Type B pancreatic cell (in vitro differentiated cells): ENCODE measurements around the gene CAMTA1. TPM values are rescaled to one million over a fixed set of nuclear protein-coding genes. Genes with fewer than 3 reads are reported as not detected.

ENCODE experiments used
- DNase-seq: peaks from one replicate; pipeline ENCODE4 v3.0.0; 2021; ENCODE audit warnings: mixed read lengths; ENCODE audit not compliant: unreplicated experiment; ENCODE audit errors: extremely low spot score
- H3K27ac Mint-ChIP-seq: 2 replicates; pipeline ENCODE4 v1.8.0; 2021; ENCODE audit warnings: mild to moderate bottlenecking, mixed read lengths
- H3K27me3 Mint-ChIP-seq: 2 replicates; pipeline ENCODE4 v1.8.0; 2021; ENCODE audit warnings: mixed read lengths
- H3K36me3 Mint-ChIP-seq: 2 replicates; pipeline ENCODE4 v1.8.0; 2021; ENCODE audit warnings: mixed read lengths
- H3K4me1 Mint-ChIP-seq: one replicate; pipeline ENCODE4 v1.8.0; 2021; ENCODE audit warnings: mixed read lengths; ENCODE audit not compliant: unreplicated experiment
- H3K4me3 Mint-ChIP-seq: 2 replicates; pipeline ENCODE4 v1.8.0; 2021; ENCODE audit warnings: mild to moderate bottlenecking, mixed read lengths
- H3K9me3 Mint-ChIP-seq: 2 replicates; pipeline ENCODE4 v1.8.0; 2021; ENCODE audit warnings: mixed read lengths
- CTCF ChIP-seq: fragments of 200-600 bp; sonication (generic); conservative IDR thresholded peaks from 2 replicates; pipeline ENCODE4 v1.5.0; 2021; ENCODE audit warnings: antibody characterized with exemption, mild to moderate bottlenecking
- total RNA-seq: library from RNA; stranded (reverse); gene quantifications from 2 replicates; pipeline ENCODE4 v1.2.1, GENCODE V29; 2021; ENCODE audit warnings: low replicate concordance

The CAMTA1 gene
- total RNA-seq, 1 donor from 2014 or later, result 82.5 TPM

GRCh38 chr1:7338439-7338838 is 553.2 kb downstream of the CAMTA1 start:
- DNase-seq, result no peak
- Mint-ChIP-seq H3K27ac (no peak overlapping the region), H3K4me3 (no peak overlapping the region), H3K9me3 (no peaks in the 10 kb centered on the region), H3K27me3 (peaks cover 4% of the 10 kb centered on the region), H3K4me1 (peaks cover 20% of the 10 kb centered on the region), H3K36me3 (no peaks in the 10 kb centered on the region)
- no peak for TF ChIP-seq CTCF

DNA sequence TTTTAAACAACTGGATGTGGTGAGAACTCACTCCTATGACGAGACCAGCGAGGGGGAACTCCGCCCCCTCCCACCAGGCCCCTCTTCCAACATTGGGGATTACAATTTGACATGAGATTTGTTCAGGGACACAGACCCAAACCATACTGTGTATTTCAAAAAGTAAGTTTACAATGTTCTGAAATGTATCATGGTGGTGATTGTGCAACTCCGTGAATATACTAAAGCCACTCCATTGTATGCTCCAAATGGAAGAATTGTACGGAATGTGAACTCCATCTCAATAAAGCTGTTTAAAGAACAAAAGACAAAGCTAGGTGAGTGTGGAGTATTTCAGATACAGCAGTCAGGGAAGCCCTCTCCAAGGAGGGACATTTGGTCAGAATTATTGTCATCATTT is 553.8 kb downstream of the CAMTA1 start:
- peaks cover 15% of the 10 kb centered on the region for H3K4me1 Mint-ChIP-seq
- no peak for TF ChIP-seq CTCF
- H3K4me3 Mint-ChIP-seq, result no peak overlapping the region
- no peak for DNase-seq
- no peaks in the 10 kb centered on the region for H3K36me3 Mint-ChIP-seq
- peaks cover 4% of the 10 kb centered on the region for H3K27me3 Mint-ChIP-seq
- no peaks in the 10 kb centered on the region for H3K9me3 Mint-ChIP-seq
- no peak overlapping the region for H3K27ac Mint-ChIP-seq

GRCh38 chr1:7339953-7340352 is 554.7 kb downstream of the CAMTA1 start:
- Mint-ChIP-seq H3K9me3 (no peaks in the 10 kb centered on the region), H3K27me3 (no peaks in the 10 kb centered on the region), H3K36me3 (no peaks in the 10 kb centered on the region), H3K4me1 (peaks cover 6% of the 10 kb centered on the region), H3K27ac (no peak overlapping the region), H3K4me3 (no peak overlapping the region)
- no peak for TF ChIP-seq CTCF
- DNase-seq, result no peak

DNA sequence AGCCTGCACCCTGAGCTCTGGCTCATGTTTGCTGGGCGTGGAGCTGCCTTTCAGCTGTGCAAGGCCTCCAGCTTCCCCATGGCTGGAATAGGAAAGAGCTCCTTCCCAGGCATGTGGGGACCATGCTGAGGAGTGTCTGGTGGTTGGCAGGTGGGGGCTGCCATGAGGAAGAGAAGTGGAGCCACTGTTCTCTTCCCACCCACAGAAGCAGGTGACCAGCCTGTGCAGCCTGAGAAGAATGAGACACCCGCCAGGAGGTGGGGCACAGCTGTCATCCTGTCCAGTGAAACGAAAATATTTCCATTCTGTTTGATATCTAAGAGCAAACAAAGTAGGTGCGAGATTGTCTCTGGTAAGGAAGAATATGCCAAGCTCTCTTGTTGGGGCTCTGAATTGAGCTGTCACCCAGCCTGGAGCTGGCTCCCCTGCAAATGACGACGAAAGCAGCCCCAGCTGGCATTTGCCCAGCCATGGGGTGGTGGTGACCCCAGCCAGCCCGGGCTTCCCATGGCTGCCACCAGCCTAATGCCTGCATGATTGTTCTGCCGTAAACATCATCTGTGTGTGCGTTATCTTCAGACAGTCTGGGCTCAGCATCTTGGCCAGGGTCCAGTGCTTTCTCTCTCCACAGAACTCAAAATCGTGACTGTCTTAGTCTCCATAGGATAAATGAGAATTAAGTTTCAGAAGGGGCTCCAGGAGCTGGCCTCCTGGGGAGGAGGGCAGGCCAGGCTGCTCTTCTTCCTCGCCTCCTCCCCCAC is 556.1 kb downstream of the CAMTA1 start:
- Mint-ChIP-seq H3K36me3 (no peaks in the 10 kb centered on the region), H3K9me3 (no peaks in the 10 kb centered on the region), H3K4me3 (no peak overlapping the region), H3K27me3 (no peaks in the 10 kb centered on the region), H3K4me1 (no peaks in the 10 kb centered on the region), H3K27ac (no peak overlapping the region)
- no peak for DNase-seq
- TF ChIP-seq CTCF, result no peak

DNA sequence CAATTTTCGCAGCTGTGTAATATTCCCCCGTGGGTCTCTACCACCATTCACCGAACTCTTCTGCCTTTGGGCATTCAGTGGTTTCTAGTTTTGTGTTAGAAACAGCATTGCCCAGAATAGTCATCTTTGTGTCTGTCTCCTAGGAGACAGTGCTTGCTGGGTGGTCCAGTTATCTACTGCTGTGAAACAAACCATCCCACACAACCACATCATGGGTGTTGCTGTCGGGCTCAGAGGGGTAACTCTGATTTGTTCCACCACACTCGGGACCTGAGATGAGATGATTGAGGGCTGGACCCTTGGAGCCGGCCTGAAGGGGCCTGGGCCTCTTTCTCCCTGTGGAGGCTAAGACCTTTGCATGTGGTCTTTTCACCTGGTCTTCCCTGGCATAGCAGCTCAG is 558.6 kb downstream of the CAMTA1 start:
- Mint-ChIP-seq H3K4me3 (no peak overlapping the region), H3K4me1 (no peaks in the 10 kb centered on the region), H3K27ac (no peak overlapping the region), H3K9me3 (no peaks in the 10 kb centered on the region), H3K36me3 (no peaks in the 10 kb centered on the region), H3K27me3 (no peaks in the 10 kb centered on the region)
- no peak for TF ChIP-seq CTCF
- DNase-seq, result no peak
